Medulla oblongata (tissue), 1 donor: ENCODE measurements around the gene TAS2R3.
A peak's percentile ranks its signal among the peaks of the same experiment; 100 is the strongest.
"Not testable (repeated sequence)": the region's sequence is repeated elsewhere in the genome, so short reads cannot be mapped to it uniquely, and the experiment has no call there.

Source experiments
- DNase-seq: peaks from one replicate; pipeline ENCODE4 v3.0.0-alpha.2; 2015; ENCODE audit errors: extremely low spot score

The TAS2R3 gene, protein sequence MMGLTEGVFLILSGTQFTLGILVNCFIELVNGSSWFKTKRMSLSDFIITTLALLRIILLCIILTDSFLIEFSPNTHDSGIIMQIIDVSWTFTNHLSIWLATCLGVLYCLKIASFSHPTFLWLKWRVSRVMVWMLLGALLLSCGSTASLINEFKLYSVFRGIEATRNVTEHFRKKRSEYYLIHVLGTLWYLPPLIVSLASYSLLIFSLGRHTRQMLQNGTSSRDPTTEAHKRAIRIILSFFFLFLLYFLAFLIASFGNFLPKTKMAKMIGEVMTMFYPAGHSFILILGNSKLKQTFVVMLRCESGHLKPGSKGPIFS

GRCh38 chr7:141763797-141764196, at the start of gene TAS2R3:
TAS2R3 (plus strand) TSS chr7:141764097; CDS start chr7:141764159, 62 bp downstream.
- DNase-seq, result no peak

DNA sequence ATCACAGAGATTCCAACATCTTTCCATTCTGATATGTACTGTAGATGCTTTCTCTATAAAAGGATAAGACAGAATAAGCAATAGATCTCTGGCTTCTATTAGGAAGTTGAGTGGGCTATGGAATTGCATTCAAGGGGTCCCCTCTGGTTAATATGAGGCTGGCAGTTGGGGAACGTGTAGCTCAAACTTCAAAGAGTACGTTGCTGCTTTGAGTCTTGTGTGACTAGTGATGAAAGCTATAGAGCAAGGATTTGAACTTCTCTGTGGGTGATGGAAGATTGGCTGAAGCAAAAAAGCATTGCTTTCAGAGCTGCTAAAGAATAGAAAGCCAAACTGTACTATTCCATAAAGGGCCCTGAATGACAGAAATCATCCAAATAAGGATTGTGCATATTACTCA, 49.3 kb upstream of the TAS2R3 start:
- DNase-seq, result no peak

DNA sequence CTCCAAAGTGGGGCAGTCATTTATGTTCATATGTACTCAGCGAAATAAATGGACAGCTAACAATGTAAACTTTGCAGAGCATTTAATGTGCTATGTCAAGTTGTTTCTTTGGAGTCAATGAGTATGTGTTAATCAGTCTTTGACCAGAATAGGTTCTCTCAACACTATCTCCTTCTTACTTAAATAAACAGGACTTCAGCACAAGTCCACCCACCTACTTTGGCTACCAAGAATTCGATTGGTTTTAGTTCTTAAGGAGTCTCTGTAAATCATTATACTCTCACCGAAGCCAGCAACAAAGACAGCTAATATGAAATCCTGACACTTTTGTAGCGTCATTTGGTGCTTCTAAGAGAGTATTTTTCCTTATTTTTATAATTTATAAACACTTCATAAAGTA, 48.9 kb upstream of the TAS2R3 start:
- no peak for DNase-seq

DNA sequence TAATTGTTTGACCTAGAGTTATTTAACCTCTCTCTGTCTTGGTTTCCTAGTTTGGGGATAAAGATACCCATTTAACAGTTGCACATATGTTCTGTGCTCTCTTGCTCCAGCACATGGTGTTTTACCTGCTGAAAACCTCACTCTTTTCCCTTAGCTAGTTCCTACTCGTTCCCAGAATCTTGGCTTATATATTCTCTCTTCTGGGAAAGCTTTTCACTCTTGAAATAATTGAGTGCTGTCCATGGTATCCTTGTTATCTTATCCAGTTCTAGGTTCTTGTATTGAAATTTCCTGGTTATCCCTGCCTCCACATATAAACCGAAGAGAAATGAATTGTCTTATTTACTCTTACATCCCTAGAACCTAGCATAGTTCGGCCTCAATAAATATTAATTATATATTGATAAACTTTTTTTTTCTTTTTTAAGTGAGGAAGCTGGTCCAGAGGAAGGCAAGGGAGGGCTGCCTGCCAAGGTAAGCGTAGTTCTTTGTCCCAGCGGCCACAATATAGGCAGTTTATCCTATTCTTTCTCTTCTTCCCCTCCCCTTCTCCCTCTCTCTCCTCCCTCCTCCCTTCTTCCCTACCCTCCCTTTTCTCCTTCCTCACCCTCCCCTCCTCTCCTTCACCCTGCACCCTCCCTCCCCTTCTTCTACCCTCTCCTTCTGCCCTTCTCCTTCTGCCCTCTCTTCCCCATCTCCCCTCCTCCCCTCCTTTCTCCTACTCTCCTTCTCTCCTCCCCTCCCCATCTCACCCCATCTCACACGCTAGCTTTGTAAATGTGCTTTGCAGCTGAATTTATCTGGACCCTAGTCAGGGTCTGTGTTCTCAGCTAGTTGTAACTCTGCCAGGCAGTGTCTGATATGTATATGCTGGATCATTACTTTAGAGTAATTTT, 47.9 kb upstream of the TAS2R3 start:
- no peak for DNase-seq

GRCh38 chr7:141717450-141717849, 46.4 kb upstream of the TAS2R3 start:
- no peak for DNase-seq

- no peak for DNase-seq
Observed at GRCh38 chr7:141722529-141722928, 41.4 kb upstream of the TAS2R3 start.

DNA sequence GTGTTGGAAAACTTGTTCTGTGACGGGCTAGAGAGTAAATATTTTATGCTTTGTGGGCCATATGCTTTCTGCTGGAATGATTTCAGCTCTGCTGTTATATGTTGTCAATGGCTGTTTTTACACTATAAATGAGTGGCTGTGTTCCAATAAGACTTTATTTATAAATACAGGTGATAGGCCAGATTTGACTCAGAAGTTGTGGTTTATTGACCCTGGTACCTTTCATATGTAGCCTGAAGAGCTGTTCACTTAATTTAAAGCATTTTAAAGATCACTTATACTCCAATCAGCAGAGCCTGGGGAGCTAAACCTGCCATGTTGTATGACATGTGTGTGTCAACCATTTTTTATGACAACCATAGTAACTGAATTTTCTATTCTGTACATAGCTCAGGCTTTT, 34.9 kb upstream of the TAS2R3 start:
- DNase-seq, result no peak

DNA sequence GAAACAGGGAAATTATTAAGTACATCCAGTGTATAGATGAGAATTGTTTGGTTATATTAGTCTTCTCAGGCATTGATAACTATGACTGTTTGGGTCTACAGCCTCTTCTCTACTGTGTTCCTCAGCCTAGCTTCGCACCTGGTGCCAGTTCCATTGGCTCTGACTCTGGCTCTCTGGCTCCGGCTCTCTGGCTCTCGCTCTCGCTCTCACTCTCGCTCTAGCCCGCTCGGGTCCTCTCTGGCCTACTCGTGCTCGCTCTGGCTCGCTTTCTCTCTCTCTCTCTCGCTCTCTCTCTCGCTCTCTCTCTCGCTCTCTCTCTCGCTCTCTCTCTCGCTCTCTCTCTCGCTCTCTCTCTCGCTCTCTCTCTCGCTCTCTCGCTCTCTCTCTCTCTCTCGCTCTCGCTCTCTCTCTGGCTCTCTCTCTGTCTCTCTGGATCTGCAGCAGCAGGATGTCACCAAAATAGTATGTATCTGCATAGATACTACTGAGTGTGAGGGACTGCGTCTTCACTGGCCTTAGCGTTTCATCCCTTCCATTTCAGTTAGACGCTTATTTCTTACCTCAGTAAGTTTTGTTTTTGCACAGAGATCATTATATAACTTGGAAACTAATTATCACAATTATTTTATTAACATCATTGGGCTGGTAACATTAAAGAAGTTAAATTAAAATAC, 32.3 kb upstream of the TAS2R3 start:
- peak; percentile 11 for DNase-seq

- DNase-seq, result peak; percentile 4
Observed at GRCh38 chr7:141737118-141737835, 26.6 kb upstream of the TAS2R3 start.

GRCh38 chr7:141737836-141738591, 25.9 kb upstream of the TAS2R3 start, which contains the start of gene SSBP1:
SSBP1 (plus strand) TSS chr7:141738358; CDS start chr7:141739167, 809 bp downstream.
- DNase-seq, result peak; percentile 97

GRCh38 chr7:141738592-141739013, 25.3 kb upstream of the TAS2R3 start:
- no peak for DNase-seq

GRCh38 chr7:141739250-141739649, 24.6 kb upstream of the TAS2R3 start:
- DNase-seq, result no peak

DNA sequence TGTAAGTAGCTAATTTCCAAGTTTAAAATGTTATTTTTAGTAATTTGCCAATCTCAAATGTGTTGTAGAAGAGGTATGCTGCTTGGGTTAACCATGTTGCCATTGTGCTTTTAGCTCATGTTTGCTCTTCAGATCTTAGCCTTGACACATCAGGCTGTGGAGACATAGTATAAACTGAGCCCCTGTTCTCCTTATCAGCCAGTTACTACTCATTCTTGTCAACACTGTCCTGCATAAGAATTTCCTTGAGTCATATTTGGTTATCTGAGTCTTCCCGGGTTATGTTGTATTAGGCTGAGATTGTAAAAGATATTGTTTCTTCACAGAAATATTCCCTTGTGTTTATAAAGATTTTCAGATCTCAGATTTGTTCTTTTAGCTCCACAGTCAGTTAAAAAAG, 21.7 kb upstream of the TAS2R3 start:
- DNase-seq, result no peak

DNA sequence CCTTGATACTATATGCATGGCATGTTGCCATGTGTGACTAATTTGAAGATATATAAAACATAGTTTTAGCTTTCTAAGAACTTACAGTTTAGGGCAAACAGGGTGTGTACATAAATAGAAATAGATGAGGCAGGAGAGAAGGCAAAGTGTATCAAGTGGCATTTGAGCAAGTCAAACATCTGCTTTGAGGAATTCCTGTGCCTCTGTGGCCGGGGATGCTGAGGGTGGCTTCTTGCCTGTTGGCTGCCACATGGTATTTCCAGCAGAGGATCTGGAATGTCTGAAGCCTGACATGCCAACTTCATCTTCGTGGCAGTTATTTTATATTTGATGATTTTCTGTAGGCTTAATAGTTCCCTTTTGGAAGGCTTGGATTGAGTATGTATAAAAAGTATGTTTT, 19.8 kb upstream of the TAS2R3 start:
- no peak for DNase-seq

GRCh38 chr7:141748396-141748795, 15.5 kb upstream of the TAS2R3 start:
- DNase-seq, result no peak

GRCh38 chr7:141751904-141752303, 12.0 kb upstream of the TAS2R3 start:
- not testable (repeated sequence) for DNase-seq

DNA sequence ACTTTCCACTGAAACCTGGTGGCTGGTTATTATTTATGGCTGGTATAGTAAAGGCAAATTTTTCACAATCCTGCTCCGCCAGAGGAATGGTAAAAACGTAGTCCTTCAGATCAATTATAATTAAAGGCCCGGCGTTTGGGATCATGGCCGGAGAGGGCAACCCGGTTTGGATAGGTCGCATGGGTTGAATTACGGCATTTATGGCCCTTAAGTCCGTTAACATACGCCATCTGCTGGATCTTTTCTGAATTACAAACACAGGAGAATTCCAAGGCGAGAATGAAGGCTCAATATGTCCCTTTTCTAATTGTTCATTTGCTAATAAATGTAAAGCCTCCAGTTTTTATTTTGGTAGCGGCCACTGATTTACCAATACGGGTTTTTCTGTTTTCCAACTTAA, 11.3 kb upstream of the TAS2R3 start:
- no peak for DNase-seq

GRCh38 chr7:141754939-141755338, 9.0 kb upstream of the TAS2R3 start:
- DNase-seq, result peak; percentile 13

DNA sequence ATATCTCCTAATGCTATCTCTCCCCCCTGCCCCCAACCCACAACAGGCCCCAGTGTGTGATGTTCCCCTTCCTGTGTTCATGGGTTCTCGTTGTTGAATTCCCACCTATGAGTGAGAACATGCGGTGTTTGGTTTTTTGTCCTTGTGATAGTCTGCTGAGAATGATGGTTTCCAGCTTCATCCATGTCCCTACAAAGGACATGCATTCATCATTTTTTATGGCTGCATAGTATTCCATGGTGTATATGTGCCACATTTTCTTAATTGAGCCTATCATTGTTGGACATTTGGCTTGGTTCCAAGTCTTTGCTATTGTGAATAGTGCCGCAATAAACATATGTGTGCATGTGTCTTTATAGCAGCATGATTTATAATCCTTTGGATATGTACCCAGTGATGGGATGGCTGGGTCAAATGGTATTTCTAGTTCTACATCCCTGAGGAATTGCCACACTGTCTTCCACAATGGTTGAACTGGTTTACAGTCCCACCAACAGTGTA, 6.2 kb downstream of the TAS2R3 start:
- not testable (repeated sequence) for DNase-seq

DNA sequence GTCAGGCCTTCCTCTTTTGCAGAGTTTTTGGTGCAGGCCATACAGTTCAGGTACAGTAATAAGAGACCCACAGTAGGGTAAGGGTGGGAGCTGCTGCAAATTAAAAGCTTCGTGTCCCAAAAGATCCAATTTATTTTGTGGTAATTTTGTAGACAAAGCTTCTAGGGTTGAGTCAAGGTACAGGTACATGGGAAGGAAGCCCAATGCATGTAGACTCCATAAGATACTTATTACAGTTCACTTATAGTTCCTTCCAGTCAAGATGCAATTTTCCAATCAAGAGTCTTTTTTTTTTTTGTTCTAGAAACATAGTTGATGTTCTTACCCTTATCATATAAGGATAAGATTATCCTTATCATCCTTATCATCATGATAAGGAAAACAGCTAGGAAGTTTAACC, 12.5 kb downstream of the TAS2R3 start, which contains the start of gene TAS2R4:
TAS2R4 (plus strand) TSS at position 301 of the 400 bp plus-strand sequence. CDS start 1,815 bp downstream, outside the sequence.
- DNase-seq, result no peak
